ENCODE measurements around the gene PTPRT.

The PTPRT gene

GRCh38 chr20:42741906-42742305, 447.8 kb downstream of the PTPRT start:
- H3K4me1 ChIP-seq (ENCODE audit: control insufficient read depth, insufficient read depth, low read length, unreplicated experiment) = no peaks in the 10 kb centered on the region
- H3K79me2 ChIP-seq (ENCODE audit: control insufficient read depth, insufficient read depth, low read length, unreplicated experiment) = no peaks in the 10 kb centered on the region
- H3K27ac ChIP-seq (ENCODE audit: low read depth, low read length) = no peak overlapping the region
- H3K4me3 ChIP-seq (ENCODE audit: low read depth, low read length) = no peak overlapping the region
- no peaks in the 10 kb centered on the region for H3K36me3 ChIP-seq (ENCODE audit: insufficient read depth, low read length)
- H2AFZ ChIP-seq (ENCODE audit: low read length, unreplicated experiment) = no peak overlapping the region
- no peaks in the 10 kb centered on the region for H3K27me3 ChIP-seq (ENCODE audit: insufficient read depth, low read length)

GRCh38 chr20:42740226-42740870, 449.4 kb downstream of the PTPRT start:
- no peak overlapping the region for H3K27ac ChIP-seq (ENCODE audit: low read depth, low read length)
- H2AFZ ChIP-seq (ENCODE audit: low read length, unreplicated experiment) = no peak overlapping the region
- no peaks in the 10 kb centered on the region for H3K4me1 ChIP-seq (ENCODE audit: control insufficient read depth, insufficient read depth, low read length, unreplicated experiment)
- H3K27me3 ChIP-seq (ENCODE audit: insufficient read depth, low read length) = no peaks in the 10 kb centered on the region
- no peak overlapping the region for H3K4me3 ChIP-seq (ENCODE audit: low read depth, low read length)
- H3K36me3 ChIP-seq (ENCODE audit: insufficient read depth, low read length) = no peaks in the 10 kb centered on the region
- no peaks in the 10 kb centered on the region for H3K79me2 ChIP-seq (ENCODE audit: control insufficient read depth, insufficient read depth, low read length, unreplicated experiment)

GRCh38 chr20:42739683-42740082, 450.0 kb downstream of the PTPRT start:
- Histone ChIP-seq H3K4me3 (ENCODE audit: low read depth, low read length) (no peak overlapping the region), H3K79me2 (ENCODE audit: control insufficient read depth, insufficient read depth, low read length, unreplicated experiment) (no peaks in the 10 kb centered on the region), H3K27me3 (ENCODE audit: insufficient read depth, low read length) (no peaks in the 10 kb centered on the region), H3K27ac (ENCODE audit: low read depth, low read length) (no peak overlapping the region), H3K4me1 (ENCODE audit: control insufficient read depth, insufficient read depth, low read length, unreplicated experiment) (no peaks in the 10 kb centered on the region), H3K36me3 (ENCODE audit: insufficient read depth, low read length) (no peaks in the 10 kb centered on the region), H2AFZ (ENCODE audit: low read length, unreplicated experiment) (no peak overlapping the region)

GRCh38 chr20:42735539-42735938, 454.2 kb downstream of the PTPRT start:
- no peaks in the 10 kb centered on the region for H3K27me3 ChIP-seq (ENCODE audit: insufficient read depth, low read length)
- no peaks in the 10 kb centered on the region for H3K4me1 ChIP-seq (ENCODE audit: control insufficient read depth, insufficient read depth, low read length, unreplicated experiment)
- H3K79me2 ChIP-seq (ENCODE audit: control insufficient read depth, insufficient read depth, low read length, unreplicated experiment) = no peaks in the 10 kb centered on the region
- H3K27ac ChIP-seq (ENCODE audit: low read depth, low read length) = no peak overlapping the region
- no peak overlapping the region for H3K4me3 ChIP-seq (ENCODE audit: low read depth, low read length)
- no peak overlapping the region for H2AFZ ChIP-seq (ENCODE audit: low read length, unreplicated experiment)
- H3K36me3 ChIP-seq (ENCODE audit: insufficient read depth, low read length) = no peaks in the 10 kb centered on the region

- Histone ChIP-seq H3K4me3 (ENCODE audit: low read depth, low read length) (no peak overlapping the region), H3K79me2 (ENCODE audit: control insufficient read depth, insufficient read depth, low read length, unreplicated experiment) (no peaks in the 10 kb centered on the region), H3K27me3 (ENCODE audit: insufficient read depth, low read length) (no peaks in the 10 kb centered on the region), H2AFZ (ENCODE audit: low read length, unreplicated experiment) (no peak overlapping the region), H3K4me1 (ENCODE audit: control insufficient read depth, insufficient read depth, low read length, unreplicated experiment) (no peaks in the 10 kb centered on the region), H3K27ac (ENCODE audit: low read depth, low read length) (no peak overlapping the region), H3K36me3 (ENCODE audit: insufficient read depth, low read length) (no peaks in the 10 kb centered on the region)
Measured at GRCh38 chr20:42734660-42735368, 454.9 kb downstream of the PTPRT start.

- H3K36me3 ChIP-seq (ENCODE audit: insufficient read depth, low read length) = no peaks in the 10 kb centered on the region
- H3K27me3 ChIP-seq (ENCODE audit: insufficient read depth, low read length) = no peaks in the 10 kb centered on the region
- no peak overlapping the region for H3K4me3 ChIP-seq (ENCODE audit: low read depth, low read length)
- no peak overlapping the region for H2AFZ ChIP-seq (ENCODE audit: low read length, unreplicated experiment)
- H3K4me1 ChIP-seq (ENCODE audit: control insufficient read depth, insufficient read depth, low read length, unreplicated experiment) = no peaks in the 10 kb centered on the region
- H3K27ac ChIP-seq (ENCODE audit: low read depth, low read length) = no peak overlapping the region
- no peaks in the 10 kb centered on the region for H3K79me2 ChIP-seq (ENCODE audit: control insufficient read depth, insufficient read depth, low read length, unreplicated experiment)
Measured at GRCh38 chr20:42721923-42722322, 467.8 kb downstream of the PTPRT start.

GRCh38 chr20:42714298-42715141, 475.2 kb downstream of the PTPRT start:
- Histone ChIP-seq H3K4me3 (ENCODE audit: low read depth, low read length) (no peak overlapping the region), H3K27me3 (ENCODE audit: insufficient read depth, low read length) (no peaks in the 10 kb centered on the region), H3K4me1 (ENCODE audit: control insufficient read depth, insufficient read depth, low read length, unreplicated experiment) (no peaks in the 10 kb centered on the region), H3K79me2 (ENCODE audit: control insufficient read depth, insufficient read depth, low read length, unreplicated experiment) (no peaks in the 10 kb centered on the region), H2AFZ (ENCODE audit: low read length, unreplicated experiment) (no peak overlapping the region), H3K27ac (ENCODE audit: low read depth, low read length) (no peak overlapping the region), H3K36me3 (ENCODE audit: insufficient read depth, low read length) (no peaks in the 10 kb centered on the region)

GRCh38 chr20:42708266-42708665, 481.4 kb downstream of the PTPRT start:
- Histone ChIP-seq H2AFZ (ENCODE audit: low read length, unreplicated experiment) (no peak overlapping the region), H3K27me3 (ENCODE audit: insufficient read depth, low read length) (no peaks in the 10 kb centered on the region), H3K4me1 (ENCODE audit: control insufficient read depth, insufficient read depth, low read length, unreplicated experiment) (no peaks in the 10 kb centered on the region), H3K79me2 (ENCODE audit: control insufficient read depth, insufficient read depth, low read length, unreplicated experiment) (no peaks in the 10 kb centered on the region), H3K36me3 (ENCODE audit: insufficient read depth, low read length) (no peaks in the 10 kb centered on the region), H3K4me3 (ENCODE audit: low read depth, low read length) (no peak overlapping the region), H3K27ac (ENCODE audit: low read depth, low read length) (no peak overlapping the region)

GRCh38 chr20:42706759-42707158, 482.9 kb downstream of the PTPRT start:
- no peak overlapping the region for H2AFZ ChIP-seq (ENCODE audit: low read length, unreplicated experiment)
- H3K27me3 ChIP-seq (ENCODE audit: insufficient read depth, low read length) = no peaks in the 10 kb centered on the region
- no peaks in the 10 kb centered on the region for H3K36me3 ChIP-seq (ENCODE audit: insufficient read depth, low read length)
- H3K4me3 ChIP-seq (ENCODE audit: low read depth, low read length) = no peak overlapping the region
- no peaks in the 10 kb centered on the region for H3K4me1 ChIP-seq (ENCODE audit: control insufficient read depth, insufficient read depth, low read length, unreplicated experiment)
- no peak overlapping the region for H3K27ac ChIP-seq (ENCODE audit: low read depth, low read length)
- no peaks in the 10 kb centered on the region for H3K79me2 ChIP-seq (ENCODE audit: control insufficient read depth, insufficient read depth, low read length, unreplicated experiment)

- H3K4me3 ChIP-seq (ENCODE audit: low read depth, low read length) = no peak overlapping the region
- no peaks in the 10 kb centered on the region for H3K27me3 ChIP-seq (ENCODE audit: insufficient read depth, low read length)
- no peak overlapping the region for H2AFZ ChIP-seq (ENCODE audit: low read length, unreplicated experiment)
- H3K79me2 ChIP-seq (ENCODE audit: control insufficient read depth, insufficient read depth, low read length, unreplicated experiment) = no peaks in the 10 kb centered on the region
- H3K36me3 ChIP-seq (ENCODE audit: insufficient read depth, low read length) = no peaks in the 10 kb centered on the region
- no peak overlapping the region for H3K27ac ChIP-seq (ENCODE audit: low read depth, low read length)
- no peaks in the 10 kb centered on the region for H3K4me1 ChIP-seq (ENCODE audit: control insufficient read depth, insufficient read depth, low read length, unreplicated experiment)
Measured at GRCh38 chr20:42705550-42705949, 484.2 kb downstream of the PTPRT start.
